MM.1S (cell line): Measurements from ENCODE around the gene ZRANB1.

Experiments
- EZH2 ChIP-seq: fragments of 300-600 bp; sonication (generic); optimal IDR thresholded peaks from 2 replicates; pipeline ENCODE3; 2017; ENCODE audit warnings: low read depth, mild to moderate bottlenecking, antibody characterized with exemption, low read length, mixed read lengths
- EZH2phosphoT487 ChIP-seq: fragments of 300-600 bp; sonication (generic); IDR thresholded peaks from 2 replicates; pipeline ENCODE4 v1.6.1; 2018; ENCODE audit warnings: antibody characterized with exemption, low read length
- TF ChIP-seq, protein P1 (sequence below): fragments of 300-600 bp; sonication (generic); IDR thresholded peaks from 2 replicates; pipeline ENCODE4 v1.5.1; 2016; ENCODE audit warnings: antibody characterized with exemption, low read length, mixed read lengths

DNA sequence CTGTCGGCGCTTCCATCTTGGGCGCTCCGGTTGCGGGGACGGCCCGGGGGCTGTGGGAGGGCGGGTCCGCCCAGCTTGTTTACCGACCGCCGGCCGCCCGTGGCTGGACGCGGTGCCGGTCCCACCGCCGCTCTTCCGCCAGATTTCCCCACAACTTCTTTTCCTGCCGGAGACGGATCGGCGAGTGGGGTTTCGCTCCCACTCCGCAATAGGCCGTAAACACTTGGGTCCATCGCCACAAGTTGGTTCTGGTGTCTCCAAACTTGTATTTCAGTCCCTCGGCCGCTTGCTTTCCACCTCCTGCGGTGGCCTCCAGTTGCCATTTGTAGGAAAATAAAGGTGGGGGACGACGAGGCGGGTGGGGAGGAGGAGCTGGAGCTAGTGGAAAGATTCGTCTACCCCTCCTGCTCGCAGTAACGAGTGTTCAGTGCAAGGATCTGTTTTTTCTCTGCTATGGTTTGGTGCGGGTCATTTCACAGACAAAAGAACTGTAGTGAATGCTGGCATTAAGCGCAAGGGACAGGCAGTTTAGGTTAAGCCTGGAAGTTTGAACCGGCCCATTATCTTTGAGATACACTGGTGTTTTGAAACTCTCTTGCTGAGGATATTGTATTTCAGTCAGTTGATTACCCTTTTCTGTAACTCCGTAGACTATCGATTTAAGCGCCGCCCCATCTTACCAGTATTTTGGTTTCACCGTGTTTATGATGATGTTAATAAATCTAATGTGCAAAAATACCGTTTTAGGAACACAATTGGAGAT, 24.3 kb upstream of the ZRANB1 start:
- TF ChIP-seq, protein P1, sequence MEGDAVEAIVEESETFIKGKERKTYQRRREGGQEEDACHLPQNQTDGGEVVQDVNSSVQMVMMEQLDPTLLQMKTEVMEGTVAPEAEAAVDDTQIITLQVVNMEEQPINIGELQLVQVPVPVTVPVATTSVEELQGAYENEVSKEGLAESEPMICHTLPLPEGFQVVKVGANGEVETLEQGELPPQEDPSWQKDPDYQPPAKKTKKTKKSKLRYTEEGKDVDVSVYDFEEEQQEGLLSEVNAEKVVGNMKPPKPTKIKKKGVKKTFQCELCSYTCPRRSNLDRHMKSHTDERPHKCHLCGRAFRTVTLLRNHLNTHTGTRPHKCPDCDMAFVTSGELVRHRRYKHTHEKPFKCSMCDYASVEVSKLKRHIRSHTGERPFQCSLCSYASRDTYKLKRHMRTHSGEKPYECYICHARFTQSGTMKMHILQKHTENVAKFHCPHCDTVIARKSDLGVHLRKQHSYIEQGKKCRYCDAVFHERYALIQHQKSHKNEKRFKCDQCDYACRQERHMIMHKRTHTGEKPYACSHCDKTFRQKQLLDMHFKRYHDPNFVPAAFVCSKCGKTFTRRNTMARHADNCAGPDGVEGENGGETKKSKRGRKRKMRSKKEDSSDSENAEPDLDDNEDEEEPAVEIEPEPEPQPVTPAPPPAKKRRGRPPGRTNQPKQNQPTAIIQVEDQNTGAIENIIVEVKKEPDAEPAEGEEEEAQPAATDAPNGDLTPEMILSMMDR, result no peak
- TF ChIP-seq EZH2 (no peak), EZH2phosphoT487 (no peak)
